ENCODE measurements around the gene USB1.
A peak's percentile ranks its signal among the peaks of the same experiment; 100 is the strongest.

DNA sequence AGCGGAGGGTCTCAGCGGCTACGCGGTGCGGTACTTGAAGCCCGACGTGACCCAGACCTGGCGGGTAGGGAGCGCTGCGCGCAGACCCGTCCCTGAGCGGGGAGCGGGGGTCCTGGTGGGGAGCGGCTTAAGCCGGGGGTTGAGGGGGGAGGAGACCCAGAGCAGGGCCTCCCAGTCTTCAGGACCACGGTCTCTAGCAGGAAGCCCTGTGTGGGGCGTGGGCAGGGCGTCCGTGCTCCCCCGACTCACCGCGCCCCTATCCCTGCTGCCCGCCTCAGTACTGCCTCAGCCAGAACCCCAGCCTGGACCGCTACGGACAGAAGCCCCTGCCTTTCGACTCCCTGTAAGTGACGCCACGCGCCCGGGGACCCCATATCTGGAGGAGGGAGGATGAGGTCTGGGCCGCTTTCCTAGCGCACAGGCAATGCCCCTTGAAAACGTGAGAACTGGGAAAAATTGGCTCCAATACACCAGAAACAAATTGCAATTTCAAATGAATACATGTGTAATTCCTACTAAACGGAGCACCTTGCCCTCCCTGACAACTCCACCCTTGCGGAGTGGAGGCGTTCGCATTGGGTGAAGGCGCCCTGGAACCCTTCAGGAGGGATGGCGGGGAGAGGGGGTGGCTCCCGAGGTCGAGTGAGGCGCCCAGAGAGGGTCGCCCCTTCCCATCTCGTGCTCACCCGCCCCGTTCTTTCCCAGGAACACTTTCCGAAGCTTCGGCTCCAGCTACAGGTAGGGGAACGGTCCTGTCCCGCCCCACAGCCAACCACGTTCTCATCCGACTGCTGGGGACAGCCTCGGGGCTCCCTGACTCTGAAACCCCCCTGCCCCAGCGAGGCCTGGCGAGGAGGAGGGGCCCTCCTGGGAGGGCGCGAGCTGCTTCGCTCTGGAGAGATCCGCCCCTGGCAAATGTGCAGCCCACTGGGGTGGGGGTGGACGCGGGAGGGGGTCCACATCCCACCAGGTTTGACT lies 15.7 kb upstream of the USB1 start:
- TF ChIP-seq, protein P1, sequence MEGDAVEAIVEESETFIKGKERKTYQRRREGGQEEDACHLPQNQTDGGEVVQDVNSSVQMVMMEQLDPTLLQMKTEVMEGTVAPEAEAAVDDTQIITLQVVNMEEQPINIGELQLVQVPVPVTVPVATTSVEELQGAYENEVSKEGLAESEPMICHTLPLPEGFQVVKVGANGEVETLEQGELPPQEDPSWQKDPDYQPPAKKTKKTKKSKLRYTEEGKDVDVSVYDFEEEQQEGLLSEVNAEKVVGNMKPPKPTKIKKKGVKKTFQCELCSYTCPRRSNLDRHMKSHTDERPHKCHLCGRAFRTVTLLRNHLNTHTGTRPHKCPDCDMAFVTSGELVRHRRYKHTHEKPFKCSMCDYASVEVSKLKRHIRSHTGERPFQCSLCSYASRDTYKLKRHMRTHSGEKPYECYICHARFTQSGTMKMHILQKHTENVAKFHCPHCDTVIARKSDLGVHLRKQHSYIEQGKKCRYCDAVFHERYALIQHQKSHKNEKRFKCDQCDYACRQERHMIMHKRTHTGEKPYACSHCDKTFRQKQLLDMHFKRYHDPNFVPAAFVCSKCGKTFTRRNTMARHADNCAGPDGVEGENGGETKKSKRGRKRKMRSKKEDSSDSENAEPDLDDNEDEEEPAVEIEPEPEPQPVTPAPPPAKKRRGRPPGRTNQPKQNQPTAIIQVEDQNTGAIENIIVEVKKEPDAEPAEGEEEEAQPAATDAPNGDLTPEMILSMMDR (conservative IDR thresholded peaks at IDR 0.05; ENCODE audit: low read depth in 2 of 2) = no peak
- no peak for TF ChIP-seq POLR2AphosphoS5 (IDR thresholded peaks at IDR 0.05; ENCODE audit: low read depth)
- no peak for TF ChIP-seq JUNB (IDR thresholded peaks at IDR 0.05; ENCODE audit: unreplicated experiment)
- TF ChIP-seq EZH2phosphoT487 (IDR thresholded peaks at IDR 0.05; ENCODE audit: unreplicated experiment) = no peak
- TF ChIP-seq, protein P2, sequence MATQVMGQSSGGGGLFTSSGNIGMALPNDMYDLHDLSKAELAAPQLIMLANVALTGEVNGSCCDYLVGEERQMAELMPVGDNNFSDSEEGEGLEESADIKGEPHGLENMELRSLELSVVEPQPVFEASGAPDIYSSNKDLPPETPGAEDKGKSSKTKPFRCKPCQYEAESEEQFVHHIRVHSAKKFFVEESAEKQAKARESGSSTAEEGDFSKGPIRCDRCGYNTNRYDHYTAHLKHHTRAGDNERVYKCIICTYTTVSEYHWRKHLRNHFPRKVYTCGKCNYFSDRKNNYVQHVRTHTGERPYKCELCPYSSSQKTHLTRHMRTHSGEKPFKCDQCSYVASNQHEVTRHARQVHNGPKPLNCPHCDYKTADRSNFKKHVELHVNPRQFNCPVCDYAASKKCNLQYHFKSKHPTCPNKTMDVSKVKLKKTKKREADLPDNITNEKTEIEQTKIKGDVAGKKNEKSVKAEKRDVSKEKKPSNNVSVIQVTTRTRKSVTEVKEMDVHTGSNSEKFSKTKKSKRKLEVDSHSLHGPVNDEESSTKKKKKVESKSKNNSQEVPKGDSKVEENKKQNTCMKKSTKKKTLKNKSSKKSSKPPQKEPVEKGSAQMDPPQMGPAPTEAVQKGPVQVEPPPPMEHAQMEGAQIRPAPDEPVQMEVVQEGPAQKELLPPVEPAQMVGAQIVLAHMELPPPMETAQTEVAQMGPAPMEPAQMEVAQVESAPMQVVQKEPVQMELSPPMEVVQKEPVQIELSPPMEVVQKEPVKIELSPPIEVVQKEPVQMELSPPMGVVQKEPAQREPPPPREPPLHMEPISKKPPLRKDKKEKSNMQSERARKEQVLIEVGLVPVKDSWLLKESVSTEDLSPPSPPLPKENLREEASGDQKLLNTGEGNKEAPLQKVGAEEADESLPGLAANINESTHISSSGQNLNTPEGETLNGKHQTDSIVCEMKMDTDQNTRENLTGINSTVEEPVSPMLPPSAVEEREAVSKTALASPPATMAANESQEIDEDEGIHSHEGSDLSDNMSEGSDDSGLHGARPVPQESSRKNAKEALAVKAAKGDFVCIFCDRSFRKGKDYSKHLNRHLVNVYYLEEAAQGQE (IDR thresholded peaks at IDR 0.05; ENCODE audit: unreplicated experiment) = no peak
- no peak for TF ChIP-seq CREB1 (CRISPR knock-in tag; IDR thresholded peaks at IDR 0.05; ENCODE audit: low read depth)
- TF ChIP-seq EZH2 (IDR thresholded peaks at IDR 0.05; ENCODE audit: low read depth, unreplicated experiment) = peak; percentile 47
- TF ChIP-seq ZNF331 (CRISPR knock-in tag; IDR thresholded peaks at IDR 0.05; ENCODE audit: low read depth) = no peak
- no peak for TF ChIP-seq NANOG (IDR thresholded peaks at IDR 0.05; ENCODE audit: borderline replicate concordance)
- no peak for TF ChIP-seq ZNF114 (CRISPR knock-in tag; IDR thresholded peaks at IDR 0.05)
- TF ChIP-seq, protein P3, sequence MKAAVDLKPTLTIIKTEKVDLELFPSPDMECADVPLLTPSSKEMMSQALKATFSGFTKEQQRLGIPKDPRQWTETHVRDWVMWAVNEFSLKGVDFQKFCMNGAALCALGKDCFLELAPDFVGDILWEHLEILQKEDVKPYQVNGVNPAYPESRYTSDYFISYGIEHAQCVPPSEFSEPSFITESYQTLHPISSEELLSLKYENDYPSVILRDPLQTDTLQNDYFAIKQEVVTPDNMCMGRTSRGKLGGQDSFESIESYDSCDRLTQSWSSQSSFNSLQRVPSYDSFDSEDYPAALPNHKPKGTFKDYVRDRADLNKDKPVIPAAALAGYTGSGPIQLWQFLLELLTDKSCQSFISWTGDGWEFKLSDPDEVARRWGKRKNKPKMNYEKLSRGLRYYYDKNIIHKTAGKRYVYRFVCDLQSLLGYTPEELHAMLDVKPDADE (IDR thresholded peaks at IDR 0.05) = no peak

Measured in GM23338 (cell line).